ENCODE results near the gene RBMS3.

RBMS3 gene

DNA sequence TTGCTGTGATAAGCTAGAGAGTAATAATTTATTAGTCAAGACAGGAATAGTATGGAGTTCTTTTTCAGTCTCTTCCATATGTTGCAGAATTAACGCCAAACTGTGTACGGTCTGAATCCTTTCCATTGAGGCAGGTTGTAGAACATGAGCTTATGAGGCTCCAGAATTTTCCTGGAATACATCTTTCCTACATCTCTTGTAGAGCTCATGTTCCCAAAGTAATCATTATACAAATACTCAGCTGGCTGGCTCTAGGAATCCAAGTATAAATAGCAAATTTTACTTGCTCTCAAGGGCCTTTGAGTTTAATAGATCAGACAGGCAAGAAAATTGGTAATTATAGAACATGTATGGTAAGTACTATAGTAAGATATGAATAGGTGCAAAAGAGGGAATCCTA, 419.4 kb downstream of the RBMS3 start:
- in situ Hi-C loops (cut with MboI; ENCODE audit: low sequenced_read_pairs, unreplicated experiment): no loop called here
- TF ChIP-seq, protein P1, sequence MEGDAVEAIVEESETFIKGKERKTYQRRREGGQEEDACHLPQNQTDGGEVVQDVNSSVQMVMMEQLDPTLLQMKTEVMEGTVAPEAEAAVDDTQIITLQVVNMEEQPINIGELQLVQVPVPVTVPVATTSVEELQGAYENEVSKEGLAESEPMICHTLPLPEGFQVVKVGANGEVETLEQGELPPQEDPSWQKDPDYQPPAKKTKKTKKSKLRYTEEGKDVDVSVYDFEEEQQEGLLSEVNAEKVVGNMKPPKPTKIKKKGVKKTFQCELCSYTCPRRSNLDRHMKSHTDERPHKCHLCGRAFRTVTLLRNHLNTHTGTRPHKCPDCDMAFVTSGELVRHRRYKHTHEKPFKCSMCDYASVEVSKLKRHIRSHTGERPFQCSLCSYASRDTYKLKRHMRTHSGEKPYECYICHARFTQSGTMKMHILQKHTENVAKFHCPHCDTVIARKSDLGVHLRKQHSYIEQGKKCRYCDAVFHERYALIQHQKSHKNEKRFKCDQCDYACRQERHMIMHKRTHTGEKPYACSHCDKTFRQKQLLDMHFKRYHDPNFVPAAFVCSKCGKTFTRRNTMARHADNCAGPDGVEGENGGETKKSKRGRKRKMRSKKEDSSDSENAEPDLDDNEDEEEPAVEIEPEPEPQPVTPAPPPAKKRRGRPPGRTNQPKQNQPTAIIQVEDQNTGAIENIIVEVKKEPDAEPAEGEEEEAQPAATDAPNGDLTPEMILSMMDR (IDR thresholded peaks at IDR 0.05; ENCODE audit: borderline replicate concordance, control extremely low read depth, extremely low read depth, insufficient read depth, missing control alignments): no peak
- no peak for DNase-seq (ENCODE audit: low spot score)

DNA sequence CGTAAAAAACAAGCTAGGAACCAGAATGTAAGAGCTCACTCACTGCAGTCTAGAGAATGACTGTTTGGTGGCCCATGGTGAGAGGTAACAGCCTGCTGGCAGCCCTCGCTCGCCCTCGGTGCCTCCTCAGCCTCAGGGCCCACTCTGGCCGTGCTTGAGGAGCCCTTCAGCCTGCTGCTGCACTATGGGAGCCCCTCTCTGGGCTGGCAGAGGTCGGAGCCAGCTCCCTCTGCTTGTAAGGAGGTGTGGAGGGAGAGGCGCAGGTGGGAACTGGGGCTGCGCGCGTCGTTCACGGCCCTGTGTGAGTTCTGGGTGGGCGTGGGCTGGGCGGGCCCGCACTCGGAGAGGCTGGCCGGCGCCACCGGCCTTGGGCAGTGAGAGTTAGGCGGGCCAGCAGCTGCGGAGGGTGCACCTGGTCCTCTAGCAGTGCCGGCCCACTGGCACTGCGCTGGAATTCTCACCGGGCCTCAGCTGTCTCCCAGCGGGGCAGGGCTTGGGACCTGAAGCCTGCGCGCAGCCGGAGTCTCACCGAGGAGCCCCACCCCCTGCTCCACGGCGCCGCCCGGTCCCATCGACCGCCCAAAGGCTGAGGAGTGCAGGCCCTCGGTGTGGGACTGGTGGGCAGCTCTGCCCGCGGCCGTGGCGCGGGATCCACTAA, 420.6 kb downstream of the RBMS3 start:
- in situ Hi-C loops (cut with MboI; ENCODE audit: low sequenced_read_pairs, unreplicated experiment): no loop called here
- TF ChIP-seq, protein P1 (IDR thresholded peaks at IDR 0.05; ENCODE audit: borderline replicate concordance, control extremely low read depth, extremely low read depth, insufficient read depth, missing control alignments): no peak
- DNase-seq (ENCODE audit: low spot score): no peak

DNA sequence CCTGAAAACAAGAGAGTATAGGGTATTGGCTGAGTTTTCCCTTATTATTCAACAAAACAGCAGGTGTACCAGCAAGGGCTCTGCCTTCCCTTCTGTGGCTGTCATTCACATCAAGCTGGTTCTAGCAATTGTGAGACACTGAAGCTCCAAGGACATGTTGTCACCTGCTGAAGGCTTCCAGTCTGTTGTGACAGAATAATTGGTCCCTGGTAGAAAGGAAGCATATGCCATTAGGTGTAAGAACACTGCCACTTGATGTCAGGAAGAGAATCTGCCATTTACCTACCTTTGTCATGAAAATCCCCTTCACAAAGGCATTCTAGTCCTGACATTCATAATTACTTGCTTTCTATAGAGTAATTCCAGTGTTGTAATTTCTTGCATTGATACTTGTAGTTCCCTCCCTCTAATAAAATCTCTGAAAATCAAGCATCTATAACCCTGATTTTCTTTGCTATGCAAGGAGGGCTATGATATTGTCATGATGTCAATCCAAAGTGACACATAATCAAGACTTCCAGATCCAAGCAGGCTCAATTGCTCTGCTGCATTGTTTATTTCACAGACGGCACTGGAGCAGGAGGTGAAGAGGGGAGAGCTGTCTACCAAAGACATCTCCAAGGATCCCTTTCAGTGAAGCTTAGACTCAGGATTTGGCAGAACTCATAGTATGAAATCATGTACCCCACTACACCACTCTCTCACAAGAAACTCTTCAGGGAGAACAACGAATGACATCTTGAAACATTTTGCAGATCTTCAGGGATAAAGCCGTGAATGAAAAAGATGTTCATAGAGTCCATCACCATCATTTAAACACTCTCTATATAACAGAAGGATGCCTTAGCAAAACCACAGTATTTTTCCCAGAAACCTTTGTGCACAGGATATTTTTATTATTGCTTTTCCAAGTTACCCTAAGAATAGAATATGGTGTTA, 425.3 kb downstream of the RBMS3 start:
- in situ Hi-C loops (cut with MboI; ENCODE audit: low sequenced_read_pairs, unreplicated experiment): no loop called here
- no peak for DNase-seq (ENCODE audit: low spot score)
- TF ChIP-seq, protein P1 (IDR thresholded peaks at IDR 0.05; ENCODE audit: borderline replicate concordance, control extremely low read depth, extremely low read depth, insufficient read depth, missing control alignments): no peak

DNA sequence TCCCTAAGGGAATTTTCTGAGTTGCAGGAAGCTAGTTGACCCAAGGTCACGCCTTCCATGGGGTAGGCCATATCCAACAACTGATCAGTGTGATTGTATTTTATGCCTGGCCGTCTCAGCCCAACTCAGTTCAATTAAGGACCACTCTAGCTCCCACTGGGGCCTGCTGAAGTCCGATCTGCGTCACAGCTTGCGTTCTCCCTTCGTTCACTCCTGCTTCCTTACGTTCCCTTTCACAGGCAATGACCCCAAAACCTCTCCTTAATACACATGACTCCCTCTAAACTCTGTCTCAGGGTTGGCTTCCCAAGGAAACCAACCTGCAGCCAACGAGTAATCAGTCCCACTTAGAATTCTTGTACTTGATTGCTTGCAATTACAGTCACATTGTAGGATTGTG, 428.0 kb downstream of the RBMS3 start:
- DNase-seq (ENCODE audit: low spot score): no peak
- TF ChIP-seq, protein P1 (IDR thresholded peaks at IDR 0.05; ENCODE audit: borderline replicate concordance, control extremely low read depth, extremely low read depth, insufficient read depth, missing control alignments): no peak
- in situ Hi-C loops (cut with MboI; ENCODE audit: low sequenced_read_pairs, unreplicated experiment): no loop called here

- TF ChIP-seq, protein P1 (IDR thresholded peaks at IDR 0.05; ENCODE audit: borderline replicate concordance, control extremely low read depth, extremely low read depth, insufficient read depth, missing control alignments): no peak
- no peak for DNase-seq (ENCODE audit: low spot score)
- in situ Hi-C loops (cut with MboI; ENCODE audit: low sequenced_read_pairs, unreplicated experiment): no loop called here
These were observed 430.4 kb downstream of the RBMS3 start for GRCh38 chr3:29711255-29711771.

DNA sequence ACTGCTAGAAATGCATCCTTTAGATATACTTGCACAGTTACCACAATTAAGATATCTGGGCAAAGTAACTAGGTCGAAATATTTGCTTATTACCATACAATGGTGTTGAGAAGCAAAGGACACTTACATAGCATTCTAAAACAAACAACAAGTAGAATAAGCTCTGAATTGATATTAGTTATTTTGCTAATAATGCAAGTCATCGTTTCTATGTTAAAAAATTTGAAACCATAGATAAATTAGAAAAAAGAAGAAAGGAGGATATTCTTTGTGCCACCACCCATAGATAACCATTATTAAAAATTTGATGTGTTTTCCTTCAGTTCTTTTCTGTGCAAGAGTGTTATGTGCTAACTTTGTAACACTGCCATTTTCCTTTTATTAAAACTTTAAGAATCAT, 435.3 kb downstream of the RBMS3 start:
- in situ Hi-C loops (cut with MboI; ENCODE audit: low sequenced_read_pairs, unreplicated experiment): no loop called here
- TF ChIP-seq, protein P1 (IDR thresholded peaks at IDR 0.05; ENCODE audit: borderline replicate concordance, control extremely low read depth, extremely low read depth, insufficient read depth, missing control alignments): no peak
- no peak for DNase-seq (ENCODE audit: low spot score)
